NB4 (cell line): ENCODE data around the gene NOL11.

Experiments used
- DNase-seq: peaks from one replicate; pipeline ENCODE4 v3.0.0; 2010; ENCODE audit warnings: low read depth
- H3K4me3 ChIP-seq: one replicate; pipeline ENCODE4 v1.5.1; 2011; ENCODE audit warnings: mild to moderate bottlenecking, low read depth, low read length, moderate library complexity
- CTCF ChIP-seq: IDR thresholded peaks from one replicate; pipeline ENCODE4 v1.5.1; 2012; ENCODE audit warnings: low read depth, low read length
- MAX ChIP-seq: IDR thresholded peaks from 2 replicates; pipeline ENCODE4 v1.6.1; 2011; ENCODE audit warnings: low read depth, low read length
- MYC ChIP-seq: IDR thresholded peaks from 2 replicates; pipeline ENCODE4 v1.6.1; 2011; ENCODE audit warnings: low read depth, low read length
- POLR2A ChIP-seq: IDR thresholded peaks from 2 replicates; pipeline ENCODE4 v1.6.1; 2011; ENCODE audit warnings: mild to moderate bottlenecking; ENCODE audit not compliant: insufficient read length; ENCODE audit errors: extremely low read depth

Gene NOL11

GRCh38 chr17:67733449-67733848, 15.7 kb downstream of the NOL11 start:
- no peak for DNase-seq
- TF ChIP-seq MAX: no peak
- TF ChIP-seq POLR2A: no peak
- TF ChIP-seq MYC: no peak
- no peak for TF ChIP-seq CTCF
- H3K4me3 ChIP-seq: no peak overlapping the region

GRCh38 chr17:67737145-67737544, 19.4 kb downstream of the NOL11 start:
- TF ChIP-seq CTCF (no peak), POLR2A (no peak), MYC (no peak), MAX (no peak)
- DNase-seq: no peak

GRCh38 chr17:67742025-67742424, 24.3 kb downstream of the NOL11 start:
- no peak for TF ChIP-seq CTCF
- no peak for TF ChIP-seq POLR2A
- no peak for TF ChIP-seq MYC
- no peak for TF ChIP-seq MAX
- H3K4me3 ChIP-seq: no peak overlapping the region
- no peak for DNase-seq

More at GRCh38 chr17:67737145-67737544, 19.4 kb downstream of the NOL11 start:
- no peak overlapping the region for H3K4me3 ChIP-seq

- no peak overlapping the region for H3K4me3 ChIP-seq
- TF ChIP-seq MYC: no peak
- TF ChIP-seq CTCF: no peak
- no peak for TF ChIP-seq MAX
- TF ChIP-seq POLR2A: no peak
- no peak for DNase-seq
These were observed 29.2 kb downstream of the NOL11 start for GRCh38 chr17:67746704-67747571.

GRCh38 chr17:67747681-67748235, 30.0 kb downstream of the NOL11 start:
- no peak for DNase-seq
- H3K4me3 ChIP-seq: no peak overlapping the region
- TF ChIP-seq MAX (no peak), POLR2A (no peak), MYC (no peak), CTCF (no peak)
